CD14-positive monocyte (primary cell): ENCODE measurements around the gene RHOBTB3. TPM values are rescaled to one million over a fixed set of nuclear protein-coding genes. Genes with fewer than 3 reads are reported as not detected.
A peak's percentile ranks its signal among the peaks of the same experiment; 100 is the strongest.

Source experiments
- DNase-seq, 3 donors: peaks; one replicate each; pipeline ENCODE4 v3.0.0-alpha.2; 2011 to 2022
- H2AFZ ChIP-seq: 2 replicates; pipeline ENCODE4 v1.6.0; 2012; ENCODE audit warnings: mild to moderate bottlenecking, low read depth, low read length, inconsistent platforms; ENCODE audit not compliant: insufficient read depth, poor library complexity, severe bottlenecking
- H3K27ac ChIP-seq, 2 donors: 1 replicate in 1 of 2; 2 replicates in 1 of 2; pipeline ENCODE4 v1.5.1; 2012 to 2013; ENCODE audit warnings: low read length in 2 of 2, control low read depth in 1 of 2, inconsistent platforms in 1 of 2, low read depth in 1 of 2, mild to moderate bottlenecking in 1 of 2
- H3K27me3 ChIP-seq, 2 donors: one replicate each; pipeline versions ENCODE4 v1.6.0 to v1.6.1; 2011 to 2013; ENCODE audit warnings: low read length in 2 of 2; ENCODE audit not compliant: control insufficient read depth in 2 of 2, insufficient read depth in 2 of 2
- H3K36me3 ChIP-seq, 2 donors: replicated peaks in 1 of 2; 1 replicate in 1 of 2; 2 replicates in 1 of 2; pipeline versions ENCODE4 v1.5.1 to v1.6.1; 2012 to 2013; ENCODE audit warnings: low read length in 2 of 2, control low read depth in 1 of 2, inconsistent platforms in 1 of 2, mild to moderate bottlenecking in 1 of 2; ENCODE audit not compliant: insufficient read depth in 2 of 2, control insufficient read depth in 1 of 2
- H3K4me1 ChIP-seq, 2 donors: 1 replicate in 1 of 2; 2 replicates in 1 of 2; pipeline versions ENCODE4 v1.5.1 to v1.6.1; 2012 to 2013; ENCODE audit warnings: low read length in 2 of 2, control low read depth in 1 of 2, inconsistent platforms in 1 of 2, mild to moderate bottlenecking in 1 of 2, moderate library complexity in 1 of 2; ENCODE audit not compliant: insufficient read depth in 2 of 2, control insufficient read depth in 1 of 2
- H3K4me2 ChIP-seq: replicated peaks from 2 replicates; pipeline ENCODE3; 2012; ENCODE audit warnings: low read length, moderate library complexity, mild to moderate bottlenecking; ENCODE audit not compliant: poor library complexity, severe bottlenecking; ENCODE audit errors: extremely low read depth
- H3K4me3 ChIP-seq, 3 experiments: fragments of 200-600 bp in 1 of 3; sonication (generic) in 1 of 3; replicated peaks in 1 of 3; 1 replicate in 2 of 3; 2 replicates in 1 of 3; pipeline ENCODE4 v1.5.1; 2011 to 2013; ENCODE audit warnings: low read length in 3 of 3, mild to moderate bottlenecking in 3 of 3, control low read depth in 2 of 3, low read depth in 2 of 3, inconsistent platforms in 1 of 3, moderate library complexity in 1 of 3
- H3K79me2 ChIP-seq: 2 replicates; pipeline ENCODE4 v1.6.0; 2012; ENCODE audit warnings: mild to moderate bottlenecking, control low read depth, inconsistent platforms, low read length, moderate library complexity; ENCODE audit not compliant: insufficient read depth
- H3K9ac ChIP-seq: 2 replicates; pipeline ENCODE4 v1.6.0; 2017; ENCODE audit warnings: low read length, mild to moderate bottlenecking; ENCODE audit not compliant: insufficient read depth, poor library complexity, severe bottlenecking
- H3K9me3 ChIP-seq, 2 donors: replicated peaks in 1 of 2; 1 replicate in 1 of 2; 2 replicates in 1 of 2; pipeline versions ENCODE4 v1.5.1 to v1.6.1; 2012 to 2013; ENCODE audit warnings: low read length in 2 of 2, control low read depth in 1 of 2; ENCODE audit not compliant: control insufficient read depth in 1 of 2, insufficient read depth in 1 of 2
- H4K20me1 ChIP-seq: 2 replicates; pipeline ENCODE4 v1.6.0; 2012; ENCODE audit warnings: mild to moderate bottlenecking, low read length, control low read depth, moderate library complexity; ENCODE audit not compliant: insufficient read depth
- H3K27ac Mint-ChIP-seq, 7 donors: one replicate each; pipeline ENCODE4 v1.8.0; 2020; ENCODE audit warnings: mild to moderate bottlenecking in 7 of 7, mixed read lengths in 7 of 7, moderate library complexity in 6 of 7, inconsistent platforms in 2 of 7
- H3K27me3 Mint-ChIP-seq, 3 donors: one replicate each; pipeline ENCODE4 v1.8.0; 2021 to 2022; ENCODE audit warnings: low read depth in 3 of 3, mild to moderate bottlenecking in 3 of 3, mixed read lengths in 3 of 3, moderate library complexity in 3 of 3, inconsistent platforms in 1 of 3
- H3K36me3 Mint-ChIP-seq, 2 donors: one replicate each; pipeline ENCODE4 v1.8.0; 2020; ENCODE audit warnings: mixed read lengths in 2 of 2, inconsistent platforms in 1 of 2, mild to moderate bottlenecking in 1 of 2
- H3K4me1 Mint-ChIP-seq: one replicate; pipeline ENCODE4 v1.8.0; 2020; ENCODE audit warnings: mild to moderate bottlenecking, mixed read lengths
- H3K4me3 Mint-ChIP-seq, 2 donors: one replicate each; pipeline ENCODE4 v1.8.0; 2020; ENCODE audit warnings: mild to moderate bottlenecking in 2 of 2, mixed read lengths in 2 of 2, moderate library complexity in 1 of 2
- H3K9me3 Mint-ChIP-seq, 7 donors: one replicate each; pipeline ENCODE4 v1.8.0; 2020 to 2022; ENCODE audit warnings: mixed read lengths in 7 of 7, mild to moderate bottlenecking in 6 of 7, moderate library complexity in 6 of 7, inconsistent platforms in 2 of 7
- CTCF ChIP-seq: fragments of 200-600 bp; IDR thresholded peaks from one replicate; pipeline ENCODE4 v1.8.0; 2022; ENCODE audit warnings: antibody characterized with exemption, mild to moderate bottlenecking
- WGBS: methylation state at CpG from one replicate; pipeline ENCODE4 v1.1.5; 2013; ENCODE audit warnings: missing lambda C conversion rate; ENCODE audit not compliant: insufficient coverage; 5-methylcytosine and 5-hydroxymethylcytosine counted together
- intact Hi-C, 2 donors: fragments of 100-400 bp; cut with micrococcal nuclease; formaldehyde crosslinking; loops; one replicate each; pipeline versions ENCODE4 v1.15.0 to v1.15.1; 2023
- polyA plus RNA-seq, 3 donors: library from polyadenylated mRNA; depleted of rRNA in 1 of 3; unstranded in 2 of 3; stranded (reverse) in 1 of 3; fragments of 300-500 nt in 2 of 3; fragments of >200 nt in 1 of 3; fragmentation: Illumina TruSeq in 2 of 3; gene quantifications; 1 replicate in 2 of 3; 2 replicates in 1 of 3; pipeline ENCODE4 v1.2.3, GENCODE V29; 2012 to 2021

RHOBTB3 gene
- polyA plus RNA-seq, 3 donors = 0.41 to 1.5 (median 0.63) TPM

- peaks cover 7 to 8% of the 10 kb centered on the region in 2 donors for H3K4me1 ChIP-seq
- TF ChIP-seq CTCF = no peak
- Mint-ChIP-seq H3K9me3 (no peaks in the 10 kb centered on the region), H3K4me3 (no peak overlapping the region), H3K27me3 (no peaks in the 10 kb centered on the region), H3K27ac (no peak overlapping the region), H3K36me3 (peaks cover 15 to 39% of the 10 kb centered on the region in 2 donors), H3K4me1 (peaks cover 18% of the 10 kb centered on the region)
- no peak for DNase-seq
- H3K27me3 ChIP-seq = no peaks in the 10 kb centered on the region
- no peak overlapping the region for H3K9ac ChIP-seq
- H3K27ac ChIP-seq = no peak overlapping the region
- no peaks in the 10 kb centered on the region for H4K20me1 ChIP-seq
- intact Hi-C loops = no loop called here
- no peaks in the 10 kb centered on the region for H3K79me2 ChIP-seq
- H3K4me3 ChIP-seq = no peak overlapping the region
- H3K9me3 ChIP-seq = no peaks in the 10 kb centered on the region
- H3K36me3 ChIP-seq = peaks cover 0 to under 1% of the 10 kb centered on the region in 2 donors
- no peak overlapping the region for H3K4me2 ChIP-seq
- 100% methylated on average over 2 of the region's 3 CpGs for WGBS
- no peak overlapping the region for H2AFZ ChIP-seq
Observed at GRCh38 chr5:95797301-95797700, 66.2 kb downstream of the RHOBTB3 start.

- Mint-ChIP-seq H3K9me3 (no peaks in the 10 kb centered on the region), H3K27me3 (no peaks in the 10 kb centered on the region), H3K27ac (peak overlapping the region in 1 of 7 donors; percentile 20), H3K4me3 (no peak overlapping the region), H3K36me3 (peaks cover 22 to 46% of the 10 kb centered on the region in 2 donors), H3K4me1 (peaks cover 19% of the 10 kb centered on the region)
- WGBS = no CpG with 5 or more reads among the region's 2 CpGs
- H2AFZ ChIP-seq = no peak overlapping the region
- intact Hi-C loops = no loop called here
- no peak overlapping the region for H3K27ac ChIP-seq
- no peak for TF ChIP-seq CTCF
- H3K9ac ChIP-seq = no peak overlapping the region
- H3K36me3 ChIP-seq = peaks cover 0 to 7% of the 10 kb centered on the region in 2 donors
- no peak overlapping the region for H3K4me2 ChIP-seq
- H4K20me1 ChIP-seq = no peaks in the 10 kb centered on the region
- DNase-seq = no peak
- no peaks in the 10 kb centered on the region for H3K9me3 ChIP-seq
- no peak overlapping the region for H3K4me3 ChIP-seq
- H3K27me3 ChIP-seq = no peaks in the 10 kb centered on the region
- peaks cover 7 to 8% of the 10 kb centered on the region in 2 donors for H3K4me1 ChIP-seq
- no peaks in the 10 kb centered on the region for H3K79me2 ChIP-seq
Observed at GRCh38 chr5:95798048-95798447, 66.9 kb downstream of the RHOBTB3 start.
